GM19452 (cell line): ENCODE results near the gene SAMM50.
"Not testable (repeated sequence)": the region's sequence is repeated elsewhere in the genome, so short reads cannot be mapped to it uniquely, and the experiment has no call there.

Experiments
- ATAC-seq: cut with Tn5 transposase; IDR thresholded peaks from one replicate; pipeline ENCODE4 v1.9.1; 2021; ENCODE audit not compliant: unreplicated experiment

Gene SAMM50

DNA sequence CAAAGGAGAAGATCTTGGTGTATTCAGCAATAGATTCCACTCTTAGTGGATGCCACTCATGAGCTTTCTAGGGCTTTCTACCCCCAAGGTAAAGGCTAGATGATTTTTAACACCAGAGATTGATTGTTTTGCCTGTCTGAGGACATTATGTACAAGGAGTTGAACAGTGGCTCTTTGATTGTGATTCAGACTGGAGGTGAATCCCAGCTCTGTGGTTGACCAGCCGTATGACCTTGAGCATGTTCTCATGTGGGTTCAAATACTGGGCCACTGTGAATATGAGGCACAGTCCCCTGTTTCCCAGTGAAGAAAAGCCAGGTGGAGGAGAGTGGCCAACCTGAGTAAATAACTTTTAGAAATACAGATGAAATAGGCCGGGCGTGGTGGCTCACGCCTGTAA, 44.9 kb downstream of the SAMM50 start:
- ATAC-seq, result no peak

DNA sequence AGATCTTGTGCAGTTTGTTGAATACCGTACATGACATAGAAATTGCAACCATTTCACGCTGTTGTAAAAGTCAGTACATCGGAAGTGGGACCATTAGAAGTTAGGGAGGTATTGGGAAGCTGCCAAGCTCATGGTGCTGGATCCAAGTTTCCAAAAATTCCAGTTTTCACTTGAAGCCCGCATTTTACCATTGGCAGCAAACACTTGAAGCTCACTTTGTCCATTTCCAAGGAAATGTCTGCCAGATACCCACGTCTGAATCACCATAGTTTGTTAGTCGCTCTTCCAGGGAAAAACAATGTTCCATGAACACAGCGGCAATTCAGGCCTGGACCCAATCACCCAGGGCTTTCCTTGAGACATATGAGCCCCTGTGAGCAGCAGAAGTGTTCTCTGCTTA, 46.3 kb downstream of the SAMM50 start:
- ATAC-seq, result no peak

DNA sequence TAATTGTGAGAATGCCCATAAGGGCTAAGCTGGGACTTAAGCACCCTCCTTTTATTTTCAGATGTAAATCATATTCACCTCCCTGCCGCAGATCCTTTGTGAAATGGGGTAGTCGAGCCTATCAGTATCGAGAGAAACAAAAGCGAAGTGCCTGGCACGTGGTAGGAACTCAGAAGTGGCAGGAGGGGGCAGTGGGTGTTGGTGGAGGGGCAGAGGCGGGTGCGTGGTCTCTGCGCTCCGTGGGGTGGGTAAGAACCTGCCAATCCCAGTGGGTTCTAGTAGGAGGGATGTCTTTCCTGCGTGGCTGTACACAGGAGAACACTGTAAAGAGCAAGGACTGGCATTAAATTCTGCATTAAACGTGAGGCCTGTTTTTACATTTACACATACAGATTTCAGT, 47.1 kb downstream of the SAMM50 start:
- no peak for ATAC-seq

DNA sequence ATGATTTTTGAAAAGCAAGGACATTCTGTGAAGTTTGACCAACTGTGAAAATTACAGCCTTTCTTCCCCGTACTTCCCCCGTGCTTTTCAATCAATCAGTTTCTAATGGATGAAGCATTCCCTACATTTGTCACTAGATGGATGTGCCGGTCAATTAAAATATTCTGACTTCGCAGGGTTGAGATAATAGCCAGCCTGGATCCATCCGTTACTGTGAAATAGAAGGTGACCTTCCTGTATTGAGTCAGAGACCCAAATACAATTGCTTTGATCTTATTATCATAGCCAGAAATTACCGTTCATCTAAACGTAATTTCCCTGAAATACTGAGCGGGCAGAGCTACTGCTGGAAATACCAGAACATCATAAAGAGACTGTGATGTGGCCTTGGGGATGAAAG, 47.8 kb downstream of the SAMM50 start:
- no peak for ATAC-seq

DNA sequence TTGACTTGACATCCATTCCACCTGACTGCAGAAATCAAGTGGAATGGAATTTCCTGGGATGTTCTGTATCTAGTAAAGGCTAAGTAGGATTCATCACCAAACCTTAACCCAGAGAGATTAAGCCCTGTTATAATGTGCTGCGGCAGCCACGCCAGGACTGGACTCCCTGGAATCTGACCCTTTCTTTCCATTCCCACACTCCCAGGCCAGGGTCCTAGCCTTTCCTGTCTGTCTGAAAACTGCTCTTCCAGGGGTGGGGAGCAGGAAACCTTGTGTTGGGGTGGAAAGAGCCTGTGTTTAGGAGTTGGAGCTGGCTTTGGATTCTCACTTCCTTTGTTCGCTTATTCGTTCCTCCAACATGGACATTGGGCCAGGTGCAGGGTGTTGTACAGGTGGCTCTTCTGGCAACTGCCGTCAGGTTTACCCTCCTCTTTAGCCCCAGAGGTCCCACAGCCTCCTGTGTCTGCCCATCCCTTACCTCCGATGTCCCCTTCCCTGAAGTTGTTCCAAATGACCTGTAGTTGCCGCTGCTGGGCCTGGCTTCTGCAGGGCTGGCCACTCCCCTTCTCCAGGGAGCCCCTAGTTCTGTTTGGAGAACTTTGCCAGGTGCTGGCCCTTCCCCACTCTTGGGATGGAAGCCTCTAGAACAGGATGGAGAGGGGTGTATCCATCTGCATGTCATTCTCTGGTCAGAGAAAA, 48.3 kb downstream of the SAMM50 start:
- no peak for ATAC-seq

DNA sequence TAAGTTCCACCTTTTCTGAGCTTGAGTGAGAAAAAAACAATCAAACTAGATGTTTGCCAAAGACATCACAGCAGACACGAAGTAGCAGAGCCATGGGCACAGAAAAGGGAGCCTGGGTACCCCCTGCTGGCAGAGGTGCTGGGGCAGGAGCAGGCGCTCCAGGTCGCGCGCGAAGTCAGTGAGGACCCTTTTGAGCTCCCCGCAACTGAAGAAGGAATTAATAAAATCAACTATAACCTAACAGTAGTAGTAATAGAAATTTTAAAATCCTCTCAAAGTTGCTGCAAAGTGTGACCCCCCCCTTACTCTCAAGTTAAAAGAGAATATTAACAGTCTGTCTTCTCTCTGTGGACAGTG, 48.8 kb downstream of the SAMM50 start:
- ATAC-seq, result no peak

DNA sequence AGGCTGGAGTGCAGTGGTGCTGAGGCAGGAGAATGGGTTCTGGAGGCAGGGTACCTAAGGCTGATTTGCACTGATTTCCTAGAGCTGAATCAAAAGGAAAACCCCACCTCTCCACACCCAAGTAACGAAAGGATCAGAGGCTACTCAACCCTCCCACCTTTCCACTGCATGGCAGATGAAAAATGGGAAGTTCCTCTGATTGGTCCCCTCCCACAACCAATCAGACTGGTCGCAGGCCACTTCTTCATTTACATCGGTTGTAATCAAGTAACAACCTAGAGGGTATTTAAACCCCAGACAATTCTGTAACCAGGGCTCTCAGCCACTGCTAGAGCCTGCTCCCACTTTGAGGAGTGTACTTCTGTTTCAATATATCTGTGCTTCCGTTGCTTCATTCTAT, 50.3 kb downstream of the SAMM50 start:
- no peak for ATAC-seq

DNA sequence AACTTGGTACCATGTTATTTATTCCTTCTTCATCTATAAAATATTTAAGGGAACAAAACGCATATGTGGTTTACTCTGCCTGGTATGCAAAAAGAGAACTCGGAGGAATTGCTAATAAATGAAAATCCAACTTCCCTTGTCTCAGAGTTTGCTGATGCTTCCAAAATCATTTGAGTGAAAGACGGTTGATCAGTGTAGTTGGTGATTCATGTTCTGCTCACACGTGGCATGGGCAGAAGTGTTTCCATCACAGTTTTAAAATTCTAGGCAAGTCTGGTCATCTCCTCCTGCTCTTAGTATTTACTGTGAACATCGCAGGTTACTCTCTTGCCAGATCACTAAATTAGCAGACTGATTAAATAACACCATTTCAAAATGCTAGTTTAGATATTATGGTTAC, 56.9 kb downstream of the SAMM50 start:
- ATAC-seq, result no peak

DNA sequence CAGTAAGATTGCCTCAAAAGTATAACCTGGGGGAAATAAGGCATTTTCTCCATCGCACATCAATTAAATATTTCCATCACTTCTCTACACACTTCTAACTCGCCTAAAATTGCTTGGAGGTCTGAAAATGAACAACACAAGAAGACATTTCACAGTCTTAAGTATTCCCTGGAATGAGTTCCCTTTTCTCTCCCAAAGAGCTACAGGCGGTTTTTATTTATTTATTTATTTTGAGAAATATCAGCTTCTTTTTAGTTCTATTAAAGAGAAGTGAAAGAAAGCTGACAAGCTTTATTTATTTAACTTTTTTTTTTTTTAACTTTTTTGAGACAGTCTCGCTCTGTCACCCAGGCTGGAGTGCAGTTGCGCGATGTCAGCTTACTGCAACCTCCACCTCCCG, 57.3 kb downstream of the SAMM50 start:
- ATAC-seq, result no peak

DNA sequence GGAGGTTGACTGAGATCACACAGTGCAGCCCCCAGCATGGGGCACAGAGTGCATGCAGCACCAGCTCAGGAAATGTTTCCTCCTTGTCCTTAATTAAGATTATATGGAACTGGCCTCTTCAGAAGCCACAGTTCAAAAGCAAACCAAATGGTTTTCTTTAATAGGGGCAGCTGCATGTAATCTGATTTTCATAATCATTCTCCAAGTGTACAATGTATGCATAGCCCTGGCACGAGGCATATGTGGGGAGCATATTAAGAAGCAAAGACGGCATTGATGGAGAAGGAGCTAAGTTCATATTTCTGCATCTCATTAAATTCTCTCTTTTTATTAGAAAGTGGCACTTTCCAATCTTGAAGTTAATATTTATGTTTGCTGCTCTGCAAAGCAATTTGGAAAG, 59.0 kb downstream of the SAMM50 start:
- no peak for ATAC-seq

DNA sequence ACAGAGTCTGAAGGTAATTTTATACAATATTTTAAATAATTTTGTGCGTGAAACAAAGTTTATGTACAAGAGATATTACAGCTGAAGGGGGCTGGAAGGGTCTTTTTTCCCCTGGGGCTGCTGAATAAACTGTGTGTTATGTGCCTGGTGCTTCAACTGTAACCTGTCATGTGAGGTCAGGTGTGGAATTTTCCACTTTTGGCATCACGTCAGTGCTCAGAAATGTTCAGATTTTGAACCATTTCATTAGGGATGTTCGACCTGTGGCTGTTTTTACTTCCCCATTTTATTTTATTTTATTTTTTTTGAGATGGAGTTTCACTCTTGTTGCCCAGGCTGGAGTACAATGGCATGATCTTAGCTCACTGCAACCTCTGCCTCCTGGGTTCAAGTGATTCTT, 61.3 kb downstream of the SAMM50 start:
- not testable (repeated sequence) for ATAC-seq

DNA sequence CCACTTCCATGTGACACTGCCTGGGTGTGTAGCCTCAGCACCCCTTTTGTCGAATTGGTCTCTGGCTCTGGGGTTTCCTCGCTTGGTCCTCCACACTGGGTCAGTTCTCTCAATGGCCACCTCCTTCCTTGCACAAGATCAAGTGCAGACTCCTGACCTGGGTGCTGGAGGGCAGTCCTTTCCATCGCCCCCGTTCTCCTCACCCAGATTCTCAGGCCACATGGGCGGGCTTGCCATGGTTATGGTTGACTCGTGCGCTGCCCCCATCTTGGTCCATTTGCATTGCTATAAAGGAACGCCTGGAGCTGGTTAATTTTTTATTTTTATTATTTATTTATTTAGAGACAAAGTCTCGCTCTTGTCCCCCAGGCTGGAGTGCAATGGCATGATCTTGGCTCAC, 63.4 kb downstream of the SAMM50 start:
- no peak for ATAC-seq

DNA sequence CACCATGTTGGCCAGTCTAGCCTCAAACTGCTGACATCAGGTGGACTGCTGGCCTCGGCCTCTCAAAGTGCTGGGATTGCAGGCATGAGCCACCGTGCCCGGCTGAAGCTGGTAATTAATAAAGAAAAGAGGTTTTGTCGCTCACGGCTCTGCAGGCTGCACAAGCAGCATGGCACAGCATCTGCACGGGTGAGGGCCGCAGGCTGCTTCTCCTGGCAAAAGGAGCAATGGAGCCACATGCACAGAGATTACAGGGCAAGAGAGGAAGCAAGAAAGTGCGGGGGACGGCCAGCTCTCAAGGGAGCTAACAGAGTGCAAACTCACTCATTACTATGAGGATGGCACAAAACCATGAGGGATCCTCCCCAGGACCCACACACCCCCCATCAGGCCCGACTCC, 64.2 kb downstream of the SAMM50 start:
- no peak for ATAC-seq

DNA sequence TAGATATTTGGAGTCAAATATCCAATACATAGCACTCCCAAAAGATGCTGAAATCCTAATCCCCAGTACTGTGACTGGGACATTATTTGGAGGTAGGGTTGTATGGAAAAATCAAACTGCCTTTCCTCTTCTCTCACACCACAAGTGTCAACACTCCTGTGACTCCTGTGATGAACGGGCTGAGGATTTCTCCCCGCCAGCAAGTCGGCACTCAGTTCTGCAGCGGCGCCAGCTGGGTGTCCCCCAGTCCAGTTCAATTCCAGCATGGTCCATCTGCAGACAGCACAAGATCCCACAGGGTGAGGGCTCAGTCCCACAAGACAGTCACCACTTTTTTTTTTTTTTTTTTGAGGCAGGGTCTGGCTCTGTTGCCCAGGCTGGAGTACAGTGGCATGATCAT, 64.6 kb downstream of the SAMM50 start:
- no peak for ATAC-seq

DNA sequence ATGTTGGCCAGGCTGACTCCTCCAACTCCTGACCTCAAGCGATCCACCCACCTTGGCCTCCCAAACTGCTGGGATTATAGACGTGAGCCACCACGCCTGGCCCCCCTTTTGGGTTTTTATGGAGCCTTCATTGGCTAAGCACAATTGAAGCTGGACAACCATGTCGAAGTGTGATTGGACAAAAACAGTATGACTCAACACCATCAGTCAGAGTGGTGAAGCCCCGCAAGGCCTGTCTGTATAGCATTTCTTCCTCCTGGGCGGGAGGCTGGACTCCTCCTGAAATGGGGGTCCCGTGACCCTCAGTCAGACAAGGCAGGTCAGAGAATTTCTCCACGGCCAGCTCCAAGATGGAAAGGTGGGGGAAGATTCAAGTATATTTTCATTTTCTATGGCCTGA, 65.7 kb downstream of the SAMM50 start:
- ATAC-seq, result no peak

DNA sequence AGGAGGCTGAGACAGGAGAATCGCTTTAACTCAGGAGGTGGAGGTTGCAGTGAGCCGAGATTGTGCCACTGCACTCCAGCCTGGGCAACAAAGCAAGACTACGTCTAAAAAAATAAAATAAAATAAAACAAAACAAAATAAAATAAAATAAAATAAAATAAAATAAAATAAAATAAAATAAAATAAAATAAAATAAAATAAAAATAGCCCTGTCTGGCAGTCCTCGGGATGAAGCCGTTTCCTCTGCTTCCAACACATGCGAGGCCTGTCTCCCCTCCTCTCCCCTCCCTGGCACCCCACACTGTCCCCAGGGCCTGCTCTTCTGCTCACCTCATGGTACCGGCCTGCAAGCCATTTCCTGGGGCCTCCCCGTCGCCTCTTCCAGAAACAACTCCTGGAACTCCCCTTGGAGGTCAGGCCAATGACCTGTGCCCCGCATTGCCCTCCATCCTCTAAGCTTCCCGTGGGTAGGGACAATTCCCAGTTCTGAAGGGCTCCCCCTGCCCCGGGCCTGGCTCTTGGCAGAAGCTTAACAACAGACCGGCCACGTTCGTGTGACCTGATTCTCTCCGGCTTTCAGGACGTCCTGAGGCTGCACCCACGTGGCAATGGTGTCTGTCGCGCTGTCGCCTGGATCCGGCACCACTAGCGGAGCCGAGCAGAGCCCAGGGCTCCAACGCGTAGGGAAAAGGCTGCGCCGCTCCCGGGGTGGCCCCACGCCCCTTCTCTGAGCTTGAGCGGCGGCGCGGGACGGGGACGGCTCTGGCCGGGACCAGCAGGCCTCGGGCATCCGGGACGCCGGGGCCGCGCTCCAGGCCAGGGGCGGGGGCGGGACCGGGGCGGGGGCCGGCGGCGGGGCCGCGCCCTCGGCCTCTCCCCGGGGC, 68.4 kb downstream of the SAMM50 start:
- no peak for ATAC-seq

DNA sequence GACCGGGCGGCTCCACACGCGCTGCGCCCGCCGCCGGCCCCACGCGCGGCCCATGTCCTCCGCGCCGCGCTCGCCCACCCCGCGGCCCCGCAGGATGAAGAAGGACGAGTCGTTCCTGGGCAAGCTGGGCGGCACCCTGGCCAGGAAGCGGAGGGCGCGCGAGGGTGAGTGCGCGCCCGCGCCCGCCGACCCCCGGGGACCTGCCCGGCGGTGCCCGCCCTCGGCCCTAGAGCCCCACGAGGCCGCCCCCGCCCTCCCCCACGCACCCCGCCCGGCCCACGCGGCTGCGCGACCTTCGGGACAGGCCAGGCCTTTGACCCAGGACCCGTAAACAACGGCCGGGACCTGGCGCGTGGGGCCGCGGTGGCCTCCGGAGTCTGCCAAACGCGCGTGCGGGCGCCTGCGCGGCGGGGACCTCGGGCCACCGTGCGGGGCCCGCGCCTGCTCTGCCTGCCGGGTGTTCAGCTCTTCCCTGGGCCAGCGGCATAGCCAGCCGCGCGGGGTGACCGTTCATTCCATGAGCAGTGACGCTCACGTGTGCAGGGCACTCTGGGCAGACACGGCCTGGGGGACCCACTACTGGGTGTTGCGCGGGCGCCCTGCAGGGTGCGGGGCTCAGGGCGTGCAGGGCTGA, 69.2 kb downstream of the SAMM50 start, which contains the start of gene PARVB:
PARVB (plus strand) TSS at position 15 of the 634 bp plus-strand sequence; CDS start at position 53, 38 bp downstream.
- ATAC-seq, result no peak

DNA sequence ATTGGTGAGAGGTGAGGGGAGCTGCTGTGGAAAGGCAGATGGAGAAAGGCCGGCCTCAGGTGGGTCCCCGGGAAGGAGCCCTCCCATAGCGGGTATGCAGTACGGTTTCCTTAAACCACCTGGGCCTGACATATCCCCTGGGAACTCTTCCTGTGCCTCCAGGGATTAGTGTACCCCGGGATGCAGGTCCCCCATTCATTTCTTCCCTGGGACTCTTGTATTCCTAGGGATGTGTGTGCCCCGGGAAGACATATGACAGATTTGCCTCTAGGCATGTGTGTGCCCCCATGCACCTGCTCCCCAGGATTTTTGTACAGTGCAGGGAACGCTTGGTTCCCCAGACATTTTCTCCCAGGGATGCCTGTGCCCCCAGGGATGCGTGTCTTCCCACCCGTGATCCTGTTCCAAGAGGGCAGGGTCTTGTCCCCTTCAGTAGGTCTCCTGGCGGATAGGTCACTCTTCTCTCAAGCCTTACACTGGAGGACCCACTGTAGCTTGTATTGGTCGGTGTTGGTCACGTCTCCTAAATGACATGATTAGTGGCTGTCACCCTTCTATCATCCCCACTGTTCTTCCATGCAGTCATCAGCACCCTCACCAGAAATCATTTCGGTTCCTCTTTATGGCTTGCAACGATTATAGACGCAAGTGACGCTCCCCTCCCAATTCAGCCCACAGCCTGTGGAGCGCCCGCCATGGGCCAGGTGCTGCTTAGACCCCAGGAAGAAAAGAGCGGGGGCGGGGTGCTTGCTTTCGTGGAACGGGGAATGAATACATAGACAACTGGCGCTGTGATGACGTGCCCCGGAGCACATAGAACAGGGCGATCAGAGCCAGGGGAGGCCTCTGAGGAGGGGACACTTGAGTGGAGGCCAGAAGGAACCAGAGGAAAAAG, 70.2 kb downstream of the SAMM50 start:
- ATAC-seq, result peak; percentile 53

DNA sequence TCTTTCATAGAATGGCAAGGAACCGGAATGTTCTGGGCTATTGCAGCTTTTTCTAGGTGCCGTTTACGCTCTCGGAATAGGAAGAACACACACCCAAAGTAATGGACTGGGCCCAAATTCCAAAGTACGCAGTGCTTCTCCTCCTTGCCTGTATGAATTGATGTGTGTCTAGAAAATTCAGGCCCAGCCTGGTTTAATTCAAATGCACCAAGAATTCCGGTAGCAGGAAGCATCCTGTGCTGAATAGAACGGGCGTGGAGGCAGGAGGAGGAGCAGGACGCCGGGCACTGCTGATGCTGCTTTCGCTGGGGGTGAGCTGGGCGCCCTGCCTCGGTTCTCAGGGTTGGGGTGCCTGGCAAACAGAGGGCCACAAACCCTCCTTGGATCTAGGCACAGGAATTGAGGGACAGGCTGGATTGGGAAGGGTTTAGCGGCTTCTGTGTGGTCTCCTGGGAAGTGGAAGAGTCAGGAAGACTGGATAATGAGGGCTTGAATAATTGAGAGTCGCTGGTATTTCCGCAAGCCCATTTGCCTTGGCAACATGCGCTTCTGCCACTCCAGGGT, 70.9 kb downstream of the SAMM50 start:
- no peak for ATAC-seq

DNA sequence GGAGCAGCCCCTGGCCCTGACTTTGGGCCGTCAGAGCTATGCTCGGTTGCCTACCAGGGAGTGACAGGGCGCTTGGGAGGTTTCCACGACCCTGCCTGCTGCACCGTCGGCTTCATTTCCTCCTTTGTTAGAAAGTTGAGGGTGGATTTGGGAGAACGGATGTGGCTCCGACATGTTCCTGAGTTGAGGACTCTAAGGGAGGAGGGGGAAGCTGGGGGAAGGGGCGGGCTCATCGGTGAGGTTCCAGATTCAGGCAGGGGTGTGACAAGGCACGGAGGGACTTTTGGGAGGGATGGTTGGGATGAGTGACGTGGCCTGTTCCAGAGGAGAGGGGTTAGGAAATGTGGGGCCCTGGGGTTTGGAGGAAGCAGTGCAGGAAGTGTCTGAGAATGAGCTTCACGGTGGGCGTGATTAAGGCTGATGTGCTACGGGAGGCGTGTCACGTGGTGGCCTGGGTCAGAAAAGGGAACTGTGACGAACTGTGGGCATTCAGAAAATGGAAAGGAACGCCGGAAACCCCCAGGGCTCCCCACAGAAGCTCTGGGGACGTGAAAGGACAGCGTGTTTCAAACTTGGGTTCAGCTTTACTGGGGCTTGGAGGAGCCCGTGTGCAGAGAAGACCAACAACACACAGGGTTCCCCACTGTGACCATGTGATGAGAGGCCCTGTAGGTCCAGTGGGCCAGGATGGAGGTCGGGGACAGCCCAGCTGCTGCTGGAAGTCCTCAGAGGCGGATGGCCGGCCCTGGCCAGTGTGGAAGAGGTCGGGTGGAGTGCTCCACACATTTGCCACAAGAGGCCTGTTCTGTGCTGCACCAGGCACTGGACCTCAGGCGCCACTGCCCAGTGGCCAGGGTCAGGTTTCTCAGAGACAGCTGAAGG, 71.6 kb downstream of the SAMM50 start:
- peak; percentile 50 for ATAC-seq
